K562 (cell line): ENCODE data around the gene ANAPC16. TPM values are rescaled to one million over a fixed set of nuclear protein-coding genes. Genes with fewer than 3 reads are reported as not detected.

ENCODE experiments used
- CREB3 ChIP-seq: fragments of 450-650 bp; conservative IDR thresholded peaks from 2 replicates; pipeline ENCODE4 v1.6.1; 2016; ENCODE audit warnings: missing genetic modification characterization, low read depth, mild to moderate bottlenecking, missing compliant biosample characterization, moderate library complexity
- CREM ChIP-seq: IDR thresholded peaks from 2 replicates; pipeline ENCODE4 v1.6.1; 2014; ENCODE audit warnings: antibody characterized with exemption, low read depth
- DACH1 ChIP-seq: fragments of 450-650 bp; IDR thresholded peaks from 2 replicates; pipeline ENCODE4 v1.6.1; 2018; ENCODE audit not compliant: partially characterized antibody
- E2F1 ChIP-seq: sonication (generic); formaldehyde crosslinking; IDR thresholded peaks from 2 replicates; pipeline ENCODE4 v1.8.1; 2023; ENCODE audit warnings: mild to moderate bottlenecking, missing genetic modification reagents, moderate library complexity
- ETS2 ChIP-seq: IDR thresholded peaks from 2 replicates; pipeline ENCODE4 v1.6.1; 2016; ENCODE audit warnings: borderline replicate concordance, missing genetic modification characterization, mild to moderate bottlenecking, moderate library complexity, missing compliant biosample characterization; ENCODE audit not compliant: poor library complexity, severe bottlenecking
- HMGXB4 ChIP-seq: sonication (generic); formaldehyde crosslinking; IDR thresholded peaks from 2 replicates; pipeline ENCODE4 v1.8.1; 2023; ENCODE audit warnings: mild to moderate bottlenecking, missing genetic modification reagents
- HNRNPUL1 ChIP-seq: fragments of 200-400 bp; formaldehyde crosslinking; IDR thresholded peaks from 2 replicates; pipeline ENCODE4 v1.6.1; 2017; ENCODE audit warnings: low read length
- ILK ChIP-seq: fragments of 450-650 bp; IDR thresholded peaks from 2 replicates; pipeline ENCODE4 v1.6.1; 2016; ENCODE audit warnings: missing genetic modification characterization, low read depth, mild to moderate bottlenecking, missing compliant biosample characterization, moderate library complexity, borderline replicate concordance
- KDM5B ChIP-seq: fragments of 200-600 bp; sonication (generic); IDR thresholded peaks from 2 replicates; pipeline ENCODE4 v1.6.1; 2012; ENCODE audit warnings: low read depth, mild to moderate bottlenecking, moderate library complexity, low read length, control low read depth, inconsistent platforms; ENCODE audit not compliant: insufficient replicate concordance
- SETDB1 ChIP-seq: IDR thresholded peaks from one replicate; pipeline ENCODE4 v1.6.1; 2012; ENCODE audit warnings: low read length, control low read depth, inconsistent platforms
- ZEB2 ChIP-seq: fragments of 450-650 bp; IDR thresholded peaks from 2 replicates; pipeline ENCODE4 v1.6.1; 2016
- ZNF395 ChIP-seq: fragments of 200-800 bp; sonication (Bioruptor generic); IDR thresholded peaks from 2 replicates; pipeline ENCODE4 v1.6.1; 2017; ENCODE audit warnings: missing genetic modification characterization, missing compliant biosample characterization
- ZNF561 ChIP-seq: fragments of 450-650 bp; formaldehyde crosslinking; conservative IDR thresholded peaks from 2 replicates; pipeline ENCODE4 v1.4.0; 2020; ENCODE audit warnings: mild to moderate bottlenecking, moderate library complexity
- ZNF77 ChIP-seq: fragments of 250-450 bp; sonication (Bioruptor Pico); IDR thresholded peaks from 2 replicates; pipeline ENCODE4 v1.5.0; 2020
- ZNF778 ChIP-seq: fragments of 450-650 bp; formaldehyde crosslinking; IDR thresholded peaks from 2 replicates; pipeline ENCODE4 v1.4.0; 2020; ENCODE audit warnings: mild to moderate bottlenecking, moderate library complexity
- polyA plus RNA-seq, 8 experiments: library from polyadenylated mRNA; depleted of rRNA in 4 of 8; stranded (reverse) in 5 of 8; unstranded in 3 of 8; fragments of >200 nt; fragmentation: Nextera tagmentation in 2 of 8; fragmentation: Illumina TruSeq in 1 of 8; extraction: Ambion mirVana in 2 of 8; extraction: Trizol in 1 of 8; gene quantifications; 2 replicates each; pipeline versions ENCODE4 v1.2.1 to v1.2.3, GENCODE V29; 2011 to 2014; ENCODE audit warnings: inconsistent platforms in 1 of 8, missing spikeins in 1 of 8
- total RNA-seq, 7 experiments: library from RNA; depleted of rRNA in 6 of 7; stranded (reverse); fragments of >200 nt in 6 of 7; fragmentation: Illumina TruSeq in 2 of 7; extraction: Trizol in 2 of 7; gene quantifications; 2 replicates each; pipeline versions ENCODE4 v1.2.1 to v1.2.3, GENCODE V29; 2011 to 2021; ENCODE audit warnings: low replicate concordance in 1 of 7
- TF ChIP-seq, protein P1 (sequence below), 2 experiments: fragments of 450-650 bp; IDR thresholded peaks; 2 replicates each; pipeline ENCODE4 v1.6.1; 2018; ENCODE audit warnings: mild to moderate bottlenecking in 2 of 2, low read depth in 1 of 2; ENCODE audit not compliant: partially characterized antibody in 2 of 2

Gene ANAPC16
- total and polyA plus RNA-seq, 9 of the 15 experiments (the other 6 are each of a cell fraction or from before 2014, with no cell fraction given) = 42.6 to 208 (median 108) TPM

GRCh38 chr10:72215611-72216549 is at the start of gene ANAPC16, which contains the start of gene ASCC1 (continued):
- TF ChIP-seq ZNF561 (CRISPR knock-in tag) = no peak
- no peak for TF ChIP-seq ZNF77 (CRISPR knock-in tag)
- peak; percentile 77 for TF ChIP-seq CREM
- TF ChIP-seq ZNF778 (CRISPR knock-in tag) = no peak
- TF ChIP-seq, protein P1, sequence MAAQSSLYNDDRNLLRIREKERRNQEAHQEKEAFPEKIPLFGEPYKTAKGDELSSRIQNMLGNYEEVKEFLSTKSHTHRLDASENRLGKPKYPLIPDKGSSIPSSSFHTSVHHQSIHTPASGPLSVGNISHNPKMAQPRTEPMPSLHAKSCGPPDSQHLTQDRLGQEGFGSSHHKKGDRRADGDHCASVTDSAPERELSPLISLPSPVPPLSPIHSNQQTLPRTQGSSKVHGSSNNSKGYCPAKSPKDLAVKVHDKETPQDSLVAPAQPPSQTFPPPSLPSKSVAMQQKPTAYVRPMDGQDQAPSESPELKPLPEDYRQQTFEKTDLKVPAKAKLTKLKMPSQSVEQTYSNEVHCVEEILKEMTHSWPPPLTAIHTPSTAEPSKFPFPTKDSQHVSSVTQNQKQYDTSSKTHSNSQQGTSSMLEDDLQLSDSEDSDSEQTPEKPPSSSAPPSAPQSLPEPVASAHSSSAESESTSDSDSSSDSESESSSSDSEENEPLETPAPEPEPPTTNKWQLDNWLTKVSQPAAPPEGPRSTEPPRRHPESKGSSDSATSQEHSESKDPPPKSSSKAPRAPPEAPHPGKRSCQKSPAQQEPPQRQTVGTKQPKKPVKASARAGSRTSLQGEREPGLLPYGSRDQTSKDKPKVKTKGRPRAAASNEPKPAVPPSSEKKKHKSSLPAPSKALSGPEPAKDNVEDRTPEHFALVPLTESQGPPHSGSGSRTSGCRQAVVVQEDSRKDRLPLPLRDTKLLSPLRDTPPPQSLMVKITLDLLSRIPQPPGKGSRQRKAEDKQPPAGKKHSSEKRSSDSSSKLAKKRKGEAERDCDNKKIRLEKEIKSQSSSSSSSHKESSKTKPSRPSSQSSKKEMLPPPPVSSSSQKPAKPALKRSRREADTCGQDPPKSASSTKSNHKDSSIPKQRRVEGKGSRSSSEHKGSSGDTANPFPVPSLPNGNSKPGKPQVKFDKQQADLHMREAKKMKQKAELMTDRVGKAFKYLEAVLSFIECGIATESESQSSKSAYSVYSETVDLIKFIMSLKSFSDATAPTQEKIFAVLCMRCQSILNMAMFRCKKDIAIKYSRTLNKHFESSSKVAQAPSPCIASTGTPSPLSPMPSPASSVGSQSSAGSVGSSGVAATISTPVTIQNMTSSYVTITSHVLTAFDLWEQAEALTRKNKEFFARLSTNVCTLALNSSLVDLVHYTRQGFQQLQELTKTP (IDR thresholded peaks at IDR 0.05; ENCODE audit: low read depth in 1 of 2, partially characterized antibody in 2 of 2) = peak in 1 of 2 experiments; percentile 18
- peak; percentile 46 for TF ChIP-seq DACH1
- peak; percentile 79; the same call in 1 of the 2 replicates for TF ChIP-seq ZNF395 (CRISPR knock-in tag)
- TF ChIP-seq HMGXB4 = no peak
- no peak for TF ChIP-seq ILK (tag)
- 0 out of 2 replicates have a peak, but pooled peaks have one; percentile 36 for TF ChIP-seq CREB3
- TF ChIP-seq ZEB2 = peak; percentile 97
- TF ChIP-seq ETS2 (tag) = no peak
- TF ChIP-seq SETDB1 = peak; percentile 82
- peak; percentile 93 for TF ChIP-seq KDM5B
- no peak for TF ChIP-seq HNRNPUL1
- TF ChIP-seq E2F1 (CRISPR knock-in tag) = peak; percentile 16; the same call in 1 of the 2 replicates
